ENCODE results near the gene FNDC5. TPM values are rescaled to one million over a fixed set of nuclear protein-coding genes. Genes with fewer than 3 reads are reported as not detected.

FNDC5 gene
- total and polyA plus RNA-seq, 5 donors = 94.5 to 151 (median 106) TPM

DNA sequence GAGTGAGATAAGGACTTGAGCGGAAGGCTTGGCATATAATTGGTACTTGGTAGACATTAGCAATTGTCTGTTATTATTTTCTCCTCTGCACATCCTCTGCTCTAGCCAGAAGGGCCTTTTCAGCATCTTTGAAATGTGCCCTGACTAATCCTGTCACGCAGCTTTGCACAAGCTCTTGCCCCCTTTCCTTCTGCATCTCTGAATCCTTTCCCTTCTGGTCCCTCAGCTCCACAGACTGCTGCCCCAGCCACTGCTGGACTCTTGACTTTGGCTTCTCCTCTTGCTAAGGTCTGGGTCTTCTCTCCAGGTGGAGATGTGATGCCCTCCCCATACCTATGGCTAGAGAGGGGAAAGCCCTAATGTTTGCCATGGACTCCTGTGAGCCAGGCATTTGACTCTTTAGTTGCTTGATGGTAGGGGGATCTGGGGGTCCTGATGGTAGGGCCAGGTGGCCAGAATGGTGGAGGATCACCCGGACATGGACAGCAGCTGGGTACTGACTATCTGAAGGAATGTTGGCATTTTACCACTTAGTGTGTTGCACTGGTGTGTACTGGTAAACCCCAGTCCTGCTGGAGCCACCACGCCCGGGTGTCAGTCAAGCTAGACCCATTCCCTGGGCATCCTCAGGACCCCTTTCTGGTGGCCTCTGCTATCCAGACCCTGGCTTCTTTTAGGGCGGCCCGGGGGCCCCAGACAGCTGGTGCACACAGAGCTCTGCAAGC lies 20.0 kb upstream of the FNDC5 start:
- DNase-seq = no peak
- Histone ChIP-seq H3K9me3 (ENCODE audit: control insufficient read depth, low read length) (no peaks in the 10 kb centered on the region), H3K4me3 (ENCODE audit: low read length) (no peak overlapping the region), H3K27me3 (ENCODE audit: control insufficient read depth, insufficient read depth) (no peaks in the 10 kb centered on the region), H3K4me1 (ENCODE audit: control insufficient read depth, insufficient read depth, low read length) (no peaks in the 10 kb centered on the region), H3K27ac (ENCODE audit: low read length) (no peak overlapping the region)
- WGBS = 88% methylated on average over 7 of the region's 7 CpGs
- no peak for ATAC-seq
- intact Hi-C loops (cut with DNase I) = no loop called here

DNA sequence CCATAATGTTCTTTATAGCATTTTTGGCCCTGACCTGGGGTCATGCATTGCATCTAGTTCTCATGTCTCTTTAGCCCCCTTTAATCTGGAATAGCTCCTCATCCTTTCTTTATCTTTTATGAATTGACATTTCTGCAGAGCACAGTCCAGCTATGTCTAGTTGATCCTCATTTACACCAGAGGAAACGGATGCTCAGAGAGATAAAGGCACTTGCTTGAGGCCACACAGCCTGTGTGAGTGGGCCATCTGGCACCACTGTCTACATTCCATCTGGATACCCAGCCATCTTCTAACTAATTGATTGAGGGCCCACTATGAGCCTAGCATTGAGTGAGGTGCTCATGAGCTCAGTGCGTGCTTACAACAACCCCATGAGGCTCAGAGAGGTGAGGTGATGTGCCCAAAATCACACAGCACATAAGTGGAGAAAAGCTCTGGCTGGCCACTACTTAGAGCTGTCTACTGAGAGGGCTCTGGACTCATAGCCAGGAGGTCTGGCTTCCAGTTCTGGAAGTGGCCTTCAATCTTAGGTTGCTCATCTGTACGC lies 19.1 kb upstream of the FNDC5 start:
- Histone ChIP-seq H3K27me3 (ENCODE audit: control insufficient read depth, insufficient read depth) (no peaks in the 10 kb centered on the region), H3K27ac (ENCODE audit: low read length) (no peak overlapping the region), H3K4me3 (ENCODE audit: low read length) (no peak overlapping the region), H3K4me1 (ENCODE audit: control insufficient read depth, insufficient read depth, low read length) (no peaks in the 10 kb centered on the region), H3K9me3 (ENCODE audit: control insufficient read depth, low read length) (no peaks in the 10 kb centered on the region)
- intact Hi-C loops (cut with DNase I) = no loop called here
- ATAC-seq (no peak), DNase-seq (no peak)
- 77% methylated on average over 3 of the region's 3 CpGs for WGBS

DNA sequence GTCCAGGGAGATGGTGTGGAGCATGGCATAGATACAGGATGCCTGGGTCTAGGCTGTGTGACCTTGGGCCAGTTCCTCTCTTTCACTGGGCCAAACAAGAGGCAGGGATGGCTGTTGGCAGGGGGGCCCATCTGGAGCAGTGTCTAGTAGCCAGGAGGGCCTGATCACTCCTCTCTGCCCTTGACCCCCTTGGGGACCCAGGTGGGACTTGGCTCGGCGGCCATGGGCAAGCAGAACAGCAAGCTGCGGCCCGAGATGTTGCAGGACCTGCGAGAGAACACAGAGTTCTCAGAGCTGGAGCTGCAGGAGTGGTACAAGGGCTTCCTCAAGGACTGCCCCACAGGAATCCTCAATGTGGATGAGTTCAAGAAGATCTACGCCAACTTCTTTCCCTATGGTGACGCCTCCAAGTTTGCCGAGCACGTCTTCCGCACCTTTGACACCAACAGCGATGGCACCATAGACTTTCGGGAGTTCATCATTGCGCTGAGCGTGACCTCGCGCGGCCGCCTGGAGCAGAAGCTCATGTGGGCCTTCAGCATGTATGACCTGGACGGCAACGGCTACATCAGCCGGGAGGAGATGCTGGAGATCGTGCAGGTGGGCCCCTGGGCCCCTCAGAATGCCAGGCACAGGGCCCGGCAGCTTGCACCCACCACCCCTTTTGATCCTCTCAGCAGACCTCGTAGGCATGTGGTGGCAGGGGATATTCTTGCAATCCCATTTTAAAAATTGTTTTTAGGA lies 18.1 kb upstream of the FNDC5 start:
- Histone ChIP-seq H3K4me3 (ENCODE audit: low read length) (no peak overlapping the region), H3K27me3 (ENCODE audit: control insufficient read depth, insufficient read depth) (no peaks in the 10 kb centered on the region), H3K4me1 (ENCODE audit: control insufficient read depth, insufficient read depth, low read length) (no peaks in the 10 kb centered on the region), H3K9me3 (ENCODE audit: control insufficient read depth, low read length) (no peaks in the 10 kb centered on the region), H3K27ac (ENCODE audit: low read length) (no peak overlapping the region)
- peak in 1 of 3 donors; percentile 47 for DNase-seq
- intact Hi-C loops (cut with DNase I) = no loop called here
- 90% methylated on average over 24 of the region's 24 CpGs for WGBS
- no peak for ATAC-seq

DNA sequence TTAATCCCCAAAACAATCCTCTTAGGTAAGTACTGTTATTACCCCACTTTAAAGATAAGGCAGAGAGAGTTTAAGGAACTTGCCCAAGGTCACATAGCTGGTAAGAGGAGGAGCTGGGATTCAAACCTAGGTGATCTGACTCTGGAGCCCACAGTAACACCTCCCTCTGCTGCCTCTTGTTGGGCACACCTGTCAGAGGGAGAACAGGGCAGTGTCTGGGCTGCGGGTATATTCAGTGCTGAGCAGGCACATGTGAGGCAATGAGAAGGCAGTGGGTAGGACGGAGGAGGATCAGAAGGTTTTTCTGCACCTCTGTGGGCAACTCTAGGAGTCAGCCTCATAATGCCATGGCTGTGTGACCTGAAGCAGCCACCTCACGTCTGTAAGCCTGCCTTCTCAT lies 17.4 kb upstream of the FNDC5 start:
- intact Hi-C loops (cut with DNase I) = no loop called here
- Histone ChIP-seq H3K27ac (ENCODE audit: low read length) (no peak overlapping the region), H3K27me3 (ENCODE audit: control insufficient read depth, insufficient read depth) (no peaks in the 10 kb centered on the region), H3K9me3 (ENCODE audit: control insufficient read depth, low read length) (no peaks in the 10 kb centered on the region), H3K4me1 (ENCODE audit: control insufficient read depth, insufficient read depth, low read length) (no peaks in the 10 kb centered on the region), H3K4me3 (ENCODE audit: low read length) (no peak overlapping the region)
- ATAC-seq (no peak), DNase-seq (no peak)
- 74% methylated on average over 3 of the region's 3 CpGs for WGBS

DNA sequence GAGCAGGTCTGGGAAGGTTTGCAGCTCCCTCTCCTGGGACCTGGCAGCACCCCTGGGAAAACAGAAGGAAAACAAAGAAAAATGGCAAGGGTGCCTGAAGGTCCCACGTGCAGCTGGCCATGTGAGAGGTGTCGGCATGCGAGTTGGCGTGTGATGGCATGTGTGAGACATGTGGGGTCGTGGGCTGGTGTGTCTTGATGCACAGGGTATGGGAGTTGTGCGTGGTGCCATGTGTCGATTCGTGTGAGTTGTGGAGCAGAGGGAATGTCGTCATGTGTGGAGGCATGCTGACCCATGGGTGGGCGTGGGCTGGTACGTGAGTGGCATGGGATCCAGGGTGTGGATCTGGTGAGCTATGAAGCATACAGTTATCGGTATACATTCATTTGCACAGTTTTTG lies 16.9 kb upstream of the FNDC5 start:
- no peak overlapping the region for H3K4me3 ChIP-seq (ENCODE audit: low read length)
- DNase-seq = peak in 1 of 3 donors; percentile 26
- no peaks in the 10 kb centered on the region for H3K27me3 ChIP-seq (ENCODE audit: control insufficient read depth, insufficient read depth)
- WGBS = 74% methylated on average over 12 of the region's 12 CpGs
- intact Hi-C loops (cut with DNase I) = no loop called here
- ATAC-seq = no peak
- no peaks in the 10 kb centered on the region for H3K4me1 ChIP-seq (ENCODE audit: control insufficient read depth, insufficient read depth, low read length)
- H3K27ac ChIP-seq (ENCODE audit: low read length) = no peak overlapping the region
- H3K9me3 ChIP-seq (ENCODE audit: control insufficient read depth, low read length) = no peaks in the 10 kb centered on the region

DNA sequence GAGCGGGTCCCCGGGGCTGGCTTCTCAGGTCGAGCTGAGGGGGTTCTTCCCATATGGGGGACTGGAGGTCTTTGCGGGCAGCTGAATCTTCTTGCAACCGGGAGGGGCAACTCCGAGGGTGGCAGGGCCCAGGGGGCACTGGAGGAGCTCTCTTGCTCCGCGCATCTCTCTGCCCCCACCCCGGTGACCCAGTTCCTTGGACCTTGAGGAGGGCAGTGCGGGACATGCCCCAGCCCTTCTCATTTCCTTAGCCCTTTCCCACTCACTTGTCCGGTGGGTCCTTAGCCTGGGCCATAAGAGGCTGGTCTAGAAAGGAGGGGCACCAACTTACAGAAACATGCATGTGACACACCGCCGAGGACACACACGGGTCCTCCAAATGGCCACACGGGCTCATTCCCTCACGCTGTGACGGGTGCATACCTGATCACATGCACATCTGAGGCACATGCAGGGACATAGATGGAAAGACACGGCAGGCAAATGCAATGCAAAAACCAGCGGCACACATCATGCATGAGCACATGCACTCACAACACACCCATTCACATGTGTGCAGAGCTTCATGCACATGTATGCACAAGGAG lies 16.2 kb upstream of the FNDC5 start:
- 38% methylated on average over 19 of the region's 19 CpGs for WGBS
- no peaks in the 10 kb centered on the region for H3K27me3 ChIP-seq (ENCODE audit: control insufficient read depth, insufficient read depth)
- DNase-seq (no peak), ATAC-seq (no peak)
- no peak overlapping the region for H3K27ac ChIP-seq (ENCODE audit: low read length)
- intact Hi-C loops (cut with DNase I) = no loop called here
- H3K9me3 ChIP-seq (ENCODE audit: control insufficient read depth, low read length) = no peaks in the 10 kb centered on the region
- no peaks in the 10 kb centered on the region for H3K4me1 ChIP-seq (ENCODE audit: control insufficient read depth, insufficient read depth, low read length)
- H3K4me3 ChIP-seq (ENCODE audit: low read length) = no peak overlapping the region

DNA sequence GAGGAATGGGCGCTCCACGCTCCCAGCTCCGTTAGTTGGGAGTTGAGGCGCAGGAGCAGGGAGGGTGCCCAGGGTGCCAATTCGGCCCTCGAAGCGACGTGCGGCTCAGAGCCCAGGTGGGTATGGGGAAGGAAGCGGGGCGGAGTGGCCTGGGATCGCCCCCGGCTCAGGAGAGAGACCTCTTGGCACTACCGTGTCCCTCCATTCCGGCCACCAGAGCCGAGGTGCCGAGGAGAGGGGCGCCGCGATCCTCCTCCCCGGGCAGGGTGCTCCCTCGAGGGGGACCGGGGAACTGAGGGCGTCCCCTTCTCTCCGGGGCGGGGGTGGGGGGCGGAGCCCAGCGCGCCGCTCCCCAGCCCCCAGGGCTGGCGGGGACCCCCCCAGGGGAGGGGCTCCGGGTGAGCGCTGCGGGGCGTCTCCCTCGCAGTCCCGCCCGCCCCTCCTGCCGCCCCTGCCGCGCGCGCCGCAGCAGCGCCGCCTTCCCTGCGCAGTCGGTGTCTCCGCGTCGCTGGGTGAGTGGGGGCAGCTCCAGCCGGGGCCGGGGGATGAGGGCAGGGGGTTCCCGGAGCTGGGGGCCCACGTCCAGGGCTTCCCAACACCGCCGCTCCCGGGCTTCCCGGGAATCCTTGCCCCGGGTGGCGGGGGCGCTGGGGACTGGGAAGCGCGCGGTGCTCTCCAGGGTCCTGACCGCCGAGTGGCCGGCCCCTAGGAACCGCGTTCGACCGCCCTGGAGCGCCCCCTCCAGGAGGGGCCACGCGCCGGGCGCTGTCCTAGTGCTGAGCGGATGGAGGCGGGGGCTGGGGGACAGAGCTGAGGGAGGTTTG lies 15.5 kb upstream of the FNDC5 start, which contains the start of gene HPCA:
TSS of gene HPCA (plus strand) at position 488 of the 824 bp plus-strand sequence. CDS start 2,408 bp downstream, outside the sequence.
- ATAC-seq = peak; percentile 63 to 68
- Histone ChIP-seq H3K27ac (ENCODE audit: low read length) (no peak within 1 kb of the TSS), H3K4me3 (ENCODE audit: low read length) (peak within 1 kb of the TSS; percentile 41), H3K4me1 (ENCODE audit: control insufficient read depth, insufficient read depth, low read length) (peaks cover 3% of the 10 kb centered on the region), H3K27me3 (ENCODE audit: control insufficient read depth, insufficient read depth) (no peaks in the 10 kb centered on the region), H3K9me3 (ENCODE audit: control insufficient read depth, low read length) (no peaks in the 10 kb centered on the region)
- WGBS = 3% methylated on average over 79 of the region's 79 CpGs
- intact Hi-C loops (cut with DNase I) = no loop called here
- DNase-seq = peak; percentile 48 to 86 (median 82)

DNA sequence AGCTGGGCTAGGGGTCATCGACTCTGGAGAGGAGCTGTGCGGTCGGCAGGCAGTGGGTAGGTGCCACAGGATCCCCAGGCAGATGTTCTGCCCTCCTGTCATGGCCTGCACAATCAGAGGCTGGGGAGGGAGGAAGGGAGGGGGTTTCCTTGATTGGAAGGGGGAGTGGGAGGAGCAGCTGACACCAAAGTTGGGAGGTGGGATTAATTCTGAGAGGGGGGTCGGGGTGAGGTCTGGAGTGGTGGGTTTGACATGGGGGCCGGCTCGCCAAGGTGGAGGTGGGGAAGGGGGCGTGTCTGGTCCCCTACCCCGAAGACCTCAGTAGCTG lies 14.9 kb upstream of the FNDC5 start:
- intact Hi-C loops (cut with DNase I) = no loop called here
- H3K9me3 ChIP-seq (ENCODE audit: control insufficient read depth, low read length) = no peaks in the 10 kb centered on the region
- no peak overlapping the region for H3K27ac ChIP-seq (ENCODE audit: low read length)
- peaks cover 3% of the 10 kb centered on the region for H3K4me1 ChIP-seq (ENCODE audit: control insufficient read depth, insufficient read depth, low read length)
- H3K4me3 ChIP-seq (ENCODE audit: low read length) = no peak overlapping the region
- ATAC-seq (no peak), DNase-seq (no peak)
- no peaks in the 10 kb centered on the region for H3K27me3 ChIP-seq (ENCODE audit: control insufficient read depth, insufficient read depth)
- WGBS = 23% methylated on average over 8 of the region's 8 CpGs

DNA sequence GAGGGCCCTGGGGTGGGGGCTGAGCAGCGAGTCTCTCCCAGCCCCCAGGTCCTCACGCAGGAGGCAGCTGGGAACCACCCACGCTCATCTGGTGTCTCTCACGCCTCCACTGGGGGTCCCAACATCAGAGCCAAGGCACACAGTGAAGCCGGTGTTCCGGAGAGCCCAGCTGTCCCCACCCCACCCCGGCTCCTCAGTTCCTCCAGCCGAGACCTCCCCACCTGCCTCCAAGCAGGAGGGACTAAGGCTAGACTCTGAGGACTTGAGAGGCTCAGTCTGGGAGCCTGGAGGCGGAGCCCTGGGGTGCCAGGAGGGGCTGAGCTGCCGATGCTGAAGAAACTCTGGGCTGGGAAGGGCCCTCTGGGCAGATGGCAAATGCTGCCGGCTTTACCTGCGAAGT lies 14.0 kb upstream of the FNDC5 start:
- DNase-seq = peak in 1 of 3 donors; percentile 34
- Histone ChIP-seq H3K27me3 (ENCODE audit: control insufficient read depth, insufficient read depth) (no peaks in the 10 kb centered on the region), H3K4me1 (ENCODE audit: control insufficient read depth, insufficient read depth, low read length) (peaks cover 3% of the 10 kb centered on the region), H3K4me3 (ENCODE audit: low read length) (no peak overlapping the region), H3K9me3 (ENCODE audit: control insufficient read depth, low read length) (no peaks in the 10 kb centered on the region), H3K27ac (ENCODE audit: low read length) (no peak overlapping the region)
- ATAC-seq = no peak
- intact Hi-C loops (cut with DNase I) = no loop called here
- WGBS = 34% methylated on average over 12 of the region's 12 CpGs

DNA sequence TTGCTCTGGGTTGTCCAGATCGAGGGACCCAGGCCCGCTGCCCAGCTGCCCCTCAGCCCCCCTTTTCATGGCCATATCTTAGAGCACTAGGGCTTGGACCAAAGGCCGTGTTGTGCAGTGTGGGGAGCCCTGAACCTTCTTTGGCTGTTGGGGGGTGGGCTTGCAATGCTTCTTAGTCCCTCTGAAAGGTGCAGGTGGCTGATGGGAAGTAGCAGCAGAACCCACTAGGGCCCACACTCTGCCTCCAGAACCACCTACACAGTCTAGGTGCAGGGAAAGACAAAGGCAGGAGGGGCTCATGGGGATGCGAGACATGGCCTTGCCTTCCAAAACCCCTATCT lies 13.3 kb upstream of the FNDC5 start:
- 55% methylated on average over 4 of the region's 4 CpGs for WGBS

More for the DNA sequence above, 13.3 kb upstream of the FNDC5 start:
- DNase-seq (no peak), ATAC-seq (no peak)
- H3K9me3 ChIP-seq (ENCODE audit: control insufficient read depth, low read length) = no peaks in the 10 kb centered on the region
- no peaks in the 10 kb centered on the region for H3K27me3 ChIP-seq (ENCODE audit: control insufficient read depth, insufficient read depth)
- intact Hi-C loops (cut with DNase I) = no loop called here
- no peak overlapping the region for H3K27ac ChIP-seq (ENCODE audit: low read length)
- H3K4me3 ChIP-seq (ENCODE audit: low read length) = no peak overlapping the region
- H3K4me1 ChIP-seq (ENCODE audit: control insufficient read depth, insufficient read depth, low read length) = peaks cover 3% of the 10 kb centered on the region
